OCI-LY7 (cell line): ENCODE measurements around the gene AP3S2. TPM values are rescaled to one million over a fixed set of nuclear protein-coding genes. Genes with fewer than 3 reads are reported as not detected.

ENCODE experiments used
- BruUV-seq: library from RNA; stranded (reverse); fragments of 400-500 nt; replicated peaks from 2 replicates; lab custom pipeline; 2021; lab: Mats Ljungman, UMichigan
- CTCF ChIA-PET: fragments of 300-600 bp; sonication (Branson Sonifier 250); formaldehyde crosslinking; loops from one replicate; lab custom pipeline; 2022; ENCODE audit warnings: antibody characterized with exemption; ENCODE audit not compliant: unreplicated experiment; lab: Charles Lee
- POLR2A ChIA-PET: fragments of 300-600 bp; sonication (Branson Sonifier 250); formaldehyde crosslinking; loops from one replicate; lab custom pipeline; 2022; ENCODE audit warnings: antibody characterized with exemption; lab: Charles Lee
- DNase-seq: peaks from one replicate; pipeline ENCODE4 v3.0.0-alpha.2; 2015; ENCODE audit warnings: low spot score
- H2AFZ ChIP-seq: fragments of 200-600 bp; sonication (generic), shearing (Covaris generic); 2 replicates; pipeline ENCODE4 v1.6.1; 2014; ENCODE audit warnings: mild to moderate bottlenecking, antibody characterized with exemption, low read length, moderate library complexity
- H3K27ac ChIP-seq: fragments of 200-600 bp; sonication (generic); 2 replicates; pipeline ENCODE4 v1.5.1; 2014; ENCODE audit warnings: mixed run types, low read depth, mild to moderate bottlenecking, moderate library complexity, low read length, inconsistent platforms; ENCODE audit not compliant: poor library complexity, severe bottlenecking
- H3K36me3 ChIP-seq: fragments of 200-600 bp; sonication (generic); 2 replicates; pipeline ENCODE4 v1.6.1; 2014; ENCODE audit warnings: mild to moderate bottlenecking, antibody characterized with exemption, low read length, moderate library complexity, mixed read lengths; ENCODE audit not compliant: insufficient read depth
- H3K4me1 ChIP-seq: fragments of 200-600 bp; sonication (generic); 2 replicates; pipeline ENCODE4 v1.5.1; 2014; ENCODE audit warnings: mild to moderate bottlenecking, low read length; ENCODE audit not compliant: insufficient read depth, poor library complexity, severe bottlenecking
- H3K4me2 ChIP-seq: fragments of 200-600 bp; sonication (generic); 2 replicates; pipeline ENCODE4 v1.6.1; 2014; ENCODE audit warnings: mild to moderate bottlenecking, low read length
- H3K4me3 ChIP-seq: fragments of 200-600 bp; sonication (generic); 2 replicates; pipeline ENCODE4 v1.5.1; 2014; ENCODE audit warnings: mild to moderate bottlenecking, low read depth, low read length; ENCODE audit not compliant: poor library complexity, severe bottlenecking
- H3K79me2 ChIP-seq: fragments of 200-600 bp; sonication (generic); 2 replicates; pipeline ENCODE4 v1.6.1; 2016; ENCODE audit warnings: low read depth, mild to moderate bottlenecking, low read length, moderate library complexity, mixed read lengths; ENCODE audit not compliant: insufficient read depth
- H3K9me2 ChIP-seq: fragments of 200-600 bp; sonication (generic); 2 replicates; pipeline ENCODE4 v1.6.1; 2016; ENCODE audit warnings: mild to moderate bottlenecking, low read length, mixed read lengths; ENCODE audit not compliant: insufficient read depth
- H3K9me3 ChIP-seq: fragments of 200-600 bp; sonication (generic); 2 replicates; pipeline ENCODE4 v1.6.1; 2014; ENCODE audit warnings: mild to moderate bottlenecking, mixed run types, low read length, mixed read lengths
- H4K20me1 ChIP-seq: fragments of 200-600 bp; sonication (generic); 2 replicates; pipeline ENCODE4 v1.6.1; 2014; ENCODE audit warnings: mild to moderate bottlenecking, antibody characterized with exemption, low read length, moderate library complexity, mixed read lengths; ENCODE audit not compliant: insufficient read depth
- CTCF ChIP-seq: fragments of 200-600 bp; sonication (generic); conservative IDR thresholded peaks from 2 replicates; pipeline ENCODE4 v1.5.1; 2014; ENCODE audit warnings: mild to moderate bottlenecking, antibody characterized with exemption, low read length, moderate library complexity, mixed read lengths
- EZH2phosphoT487 ChIP-seq: fragments of 200-600 bp; sonication (generic); IDR thresholded peaks from 2 replicates; pipeline ENCODE4 v1.6.1; 2018; ENCODE audit warnings: low read depth, borderline replicate concordance, mild to moderate bottlenecking, mixed run types, antibody characterized with exemption, low read length, moderate library complexity, mixed read lengths
- intact Hi-C: fragments of 100-400 bp; cut with micrococcal nuclease; formaldehyde crosslinking; loops from one replicate; pipeline ENCODE4 v1.10.0; 2022; ENCODE audit not compliant: unreplicated experiment
- total RNA-seq, 2 experiments: library from RNA; depleted of rRNA in 1 of 2; stranded (reverse); fragments of >200 nt in 1 of 2; shearing (Covaris generic) in 1 of 2; gene quantifications; 2 replicates each; pipeline ENCODE4 v1.2.3, GENCODE V29; 2014 to 2022

AP3S2 gene
- total RNA-seq, 2 experiments from 2014 or later: 20.8 to 30.4 TPM

GRCh38 chr15:89912674-89913396 lies 19.0 kb upstream of the AP3S2 start, which contains the start of gene ARPIN:
Gene ARPIN, minus strand, starts transcription at chr15:89912952. Its CDS starts 117 bp downstream, at chr15:89912835.
- H3K9me2 ChIP-seq: no peaks in the 10 kb centered on the region
- no peaks in the 10 kb centered on the region for H3K36me3 ChIP-seq
- H3K4me3 ChIP-seq: no peak within 1 kb of the TSS
- H2AFZ ChIP-seq: no peak within 1 kb of the TSS
- H3K9me3 ChIP-seq: no peaks in the 10 kb centered on the region
- H3K79me2 ChIP-seq: no peaks in the 10 kb centered on the region
- H3K4me1 ChIP-seq: no peaks in the 10 kb centered on the region
- no peak within 1 kb of the TSS for H3K4me2 ChIP-seq
- no TSS peak for BruUV-seq
- intact Hi-C loops: no loop called here
- POLR2A ChIA-PET: no interaction called here
- TF ChIP-seq CTCF (no peak), EZH2phosphoT487 (no peak)
- no peaks in the 10 kb centered on the region for H4K20me1 ChIP-seq
- DNase-seq: no peak
- CTCF ChIA-PET: no interaction called here
- H3K27ac ChIP-seq: no peak within 1 kb of the TSS

- Histone ChIP-seq H3K9me3 (no peaks in the 10 kb centered on the region), H3K4me1 (no peaks in the 10 kb centered on the region), H2AFZ (no peak overlapping the region), H3K79me2 (no peaks in the 10 kb centered on the region), H3K4me3 (no peak overlapping the region), H3K9me2 (no peaks in the 10 kb centered on the region), H4K20me1 (no peaks in the 10 kb centered on the region), H3K4me2 (no peak overlapping the region), H3K27ac (no peak overlapping the region), H3K36me3 (no peaks in the 10 kb centered on the region)
- TF ChIP-seq EZH2phosphoT487: no peak
- TF ChIP-seq CTCF: no peak
- POLR2A ChIA-PET: no interaction called here
- intact Hi-C loops: no loop called here
- no TSS peak for BruUV-seq
- CTCF ChIA-PET: no interaction called here
- no peak for DNase-seq
Observed at GRCh38 chr15:89912145-89912673, 18.4 kb upstream of the AP3S2 start.
